Astrocyte (in vitro differentiated cells and primary cell): ENCODE results near the gene DGAT2. TPM values are rescaled to one million over a fixed set of nuclear protein-coding genes. Genes with fewer than 3 reads are reported as not detected.

Experiments
- DNase-seq: peaks from one replicate; pipeline ENCODE4 v3.0.0-alpha.2; 2010; ENCODE audit warnings: low read depth
- FAIRE-seq: peaks from 2 replicates; lab custom pipeline; 2011; peaks lifted over from hg19 to GRCh38; lab: Jason Lieb, UNC
- H2AFZ ChIP-seq: 2 replicates; pipeline ENCODE4 v1.6.0; 2012; ENCODE audit warnings: low read depth, low read length, inconsistent platforms
- H3K27ac ChIP-seq: 2 replicates; pipeline ENCODE4 v1.5.1; 2011; ENCODE audit warnings: low read depth, low read length, inconsistent platforms
- H3K27me3 ChIP-seq: 2 replicates; pipeline ENCODE4 v1.6.0; 2011; ENCODE audit warnings: low read length, inconsistent platforms; ENCODE audit not compliant: insufficient read depth
- H3K36me3 ChIP-seq: 2 replicates; pipeline ENCODE4 v1.5.1; 2011; ENCODE audit warnings: low read length, inconsistent platforms; ENCODE audit not compliant: insufficient read depth
- H3K4me1 ChIP-seq: 2 replicates; pipeline ENCODE4 v1.5.1; 2011; ENCODE audit warnings: low read length, inconsistent platforms; ENCODE audit not compliant: insufficient read depth
- H3K4me2 ChIP-seq: 2 replicates; pipeline ENCODE4 v1.6.0; 2012; ENCODE audit warnings: low read length, inconsistent platforms
- H3K4me3 ChIP-seq: 2 replicates; pipeline ENCODE4 v1.5.1; 2011; ENCODE audit warnings: low read depth, mild to moderate bottlenecking, low read length, inconsistent platforms; ENCODE audit not compliant: insufficient read depth
- H3K79me2 ChIP-seq: 2 replicates; pipeline ENCODE4 v1.6.0; 2012; ENCODE audit warnings: mild to moderate bottlenecking, low read length, inconsistent platforms; ENCODE audit not compliant: insufficient read depth
- H3K9ac ChIP-seq: 2 replicates; pipeline ENCODE4 v1.6.0; 2012; ENCODE audit warnings: mild to moderate bottlenecking, low read length, inconsistent platforms
- H3K9me3 ChIP-seq: 2 replicates; pipeline ENCODE4 v1.5.1; 2012; ENCODE audit warnings: low read depth, mild to moderate bottlenecking, low read length, inconsistent platforms; ENCODE audit not compliant: insufficient read depth
- H4K20me1 ChIP-seq: 2 replicates; pipeline ENCODE4 v1.6.0; 2012; ENCODE audit warnings: low read length, inconsistent platforms; ENCODE audit not compliant: insufficient read depth
- H3K27ac Mint-ChIP-seq: one replicate; pipeline ENCODE4 v1.8.0; 2021; ENCODE audit warnings: mild to moderate bottlenecking, mixed read lengths; ENCODE audit not compliant: unreplicated experiment
- H3K27me3 Mint-ChIP-seq: one replicate; pipeline ENCODE4 v1.8.0; 2021; ENCODE audit warnings: low read depth, mixed read lengths; ENCODE audit not compliant: unreplicated experiment
- H3K36me3 Mint-ChIP-seq: one replicate; pipeline ENCODE4 v1.8.0; 2021; ENCODE audit warnings: low read depth, mixed read lengths; ENCODE audit not compliant: unreplicated experiment
- H3K4me1 Mint-ChIP-seq: one replicate; pipeline ENCODE4 v1.8.0; 2021; ENCODE audit warnings: low read depth, mixed read lengths; ENCODE audit not compliant: unreplicated experiment
- H3K4me3 Mint-ChIP-seq: one replicate; pipeline ENCODE4 v1.8.0; 2021; ENCODE audit warnings: mild to moderate bottlenecking, moderate library complexity, mixed read lengths; ENCODE audit not compliant: unreplicated experiment
- H3K9me3 Mint-ChIP-seq: one replicate; pipeline ENCODE4 v1.8.0; 2021; ENCODE audit warnings: mild to moderate bottlenecking, mixed read lengths; ENCODE audit not compliant: unreplicated experiment
- CTCF ChIP-seq: IDR thresholded peaks from 2 replicates; pipeline ENCODE4 v1.5.1; 2011; ENCODE audit warnings: low read depth, mild to moderate bottlenecking, inconsistent platforms, low read length, moderate library complexity; ENCODE audit not compliant: insufficient read depth
- EZH2 ChIP-seq: IDR thresholded peaks from 2 replicates; pipeline ENCODE4 v1.6.1; 2012; ENCODE audit warnings: mild to moderate bottlenecking, low read length, inconsistent platforms; ENCODE audit not compliant: insufficient read depth
- total RNA-seq: library from RNA; stranded (reverse); gene quantifications from 2 replicates; pipeline ENCODE4 v1.2.1, GENCODE V29; 2021

The DGAT2 gene
- total RNA-seq, 1 donor from 2014 or later, result 0.73 TPM

DNA sequence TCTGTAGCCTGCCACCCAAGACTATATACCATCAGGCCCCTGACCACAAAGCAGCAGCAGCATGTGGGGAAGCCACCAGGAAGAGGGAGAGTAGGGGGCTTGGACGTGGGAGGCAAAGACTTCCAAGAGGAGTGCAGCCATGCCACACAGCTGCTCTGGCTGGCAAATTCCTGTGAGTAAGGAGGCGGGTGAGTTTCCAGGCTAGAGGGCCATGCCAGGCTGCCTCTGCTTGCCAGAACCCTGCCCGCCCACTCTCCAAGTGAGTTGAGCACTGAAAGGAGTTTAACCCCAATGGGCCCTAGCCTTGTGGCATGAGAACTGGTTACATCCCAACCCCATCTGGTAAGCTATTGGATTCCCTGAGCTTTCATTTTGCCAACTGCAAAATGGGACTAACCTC is 4.7 kb upstream of the DGAT2 start:
- no peaks in the 10 kb centered on the region for H3K79me2 ChIP-seq
- no peak for DNase-seq
- H3K4me2 ChIP-seq, result no peak overlapping the region
- no peaks in the 10 kb centered on the region for H3K9me3 ChIP-seq
- H3K27me3 ChIP-seq, result peaks cover 7% of the 10 kb centered on the region
- peaks cover 14% of the 10 kb centered on the region for H3K4me1 ChIP-seq
- no peak overlapping the region for H3K9ac ChIP-seq
- H3K4me3 ChIP-seq, result no peak overlapping the region
- H3K27ac ChIP-seq, result no peak overlapping the region
- Mint-ChIP-seq H3K36me3 (no peaks in the 10 kb centered on the region), H3K9me3 (peaks cover 3% of the 10 kb centered on the region), H3K27me3 (peaks cover 36% of the 10 kb centered on the region), H3K4me3 (no peak overlapping the region), H3K27ac (no peak overlapping the region), H3K4me1 (peaks cover 14% of the 10 kb centered on the region)
- FAIRE-seq, result no peak
- no peak for TF ChIP-seq EZH2
- no peak for TF ChIP-seq CTCF
- no peaks in the 10 kb centered on the region for H3K36me3 ChIP-seq
- H2AFZ ChIP-seq, result no peak overlapping the region
- no peaks in the 10 kb centered on the region for H4K20me1 ChIP-seq

DNA sequence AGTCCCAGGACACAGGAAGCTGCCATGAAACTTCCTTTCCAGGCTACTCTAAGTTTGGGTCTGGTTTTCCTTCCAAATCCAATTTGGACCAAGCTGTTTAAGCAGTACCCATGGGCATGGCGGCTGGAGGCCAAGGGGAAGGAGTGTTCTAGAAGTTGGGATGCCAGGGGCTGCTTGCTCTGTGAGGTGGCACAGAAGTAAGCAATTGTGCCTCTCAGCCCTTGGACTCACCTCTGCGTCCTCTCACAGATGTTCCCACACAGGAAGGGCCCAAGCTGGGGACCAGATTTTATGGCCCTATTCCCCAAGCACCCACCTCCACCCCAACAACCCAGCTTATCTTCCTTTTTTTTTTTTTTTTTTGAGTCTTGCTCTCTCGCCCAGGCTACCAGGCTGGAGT is 3.5 kb upstream of the DGAT2 start:
- H3K36me3 ChIP-seq, result no peaks in the 10 kb centered on the region
- H3K9me3 ChIP-seq, result no peaks in the 10 kb centered on the region
- Mint-ChIP-seq H3K9me3 (peaks cover 3% of the 10 kb centered on the region), H3K27ac (no peak overlapping the region), H3K36me3 (no peaks in the 10 kb centered on the region), H3K4me1 (peaks cover 14% of the 10 kb centered on the region), H3K27me3 (peaks cover 48% of the 10 kb centered on the region), H3K4me3 (no peak overlapping the region)
- TF ChIP-seq EZH2, result no peak
- TF ChIP-seq CTCF, result no peak
- FAIRE-seq (no peak), DNase-seq (no peak)
- peaks cover 20% of the 10 kb centered on the region for H3K27me3 ChIP-seq
- no peak overlapping the region for H3K27ac ChIP-seq
- no peak overlapping the region for H3K4me3 ChIP-seq
- peaks cover 16% of the 10 kb centered on the region for H3K4me1 ChIP-seq
- H3K79me2 ChIP-seq, result no peaks in the 10 kb centered on the region
- no peak overlapping the region for H3K9ac ChIP-seq
- no peaks in the 10 kb centered on the region for H4K20me1 ChIP-seq
- no peak overlapping the region for H3K4me2 ChIP-seq
- H2AFZ ChIP-seq, result no peak overlapping the region

GRCh38 chr11:75766443-75767227 is 1.9 kb upstream of the DGAT2 start:
- H3K36me3 Mint-ChIP-seq, result peaks cover 1% of the 10 kb centered on the region
- Histone ChIP-seq H3K79me2 (no peaks in the 10 kb centered on the region), H3K36me3 (no peaks in the 10 kb centered on the region), H3K9me3 (no peaks in the 10 kb centered on the region), H3K9ac (no peak overlapping the region), H3K4me1 (peaks cover 10% of the 10 kb centered on the region), H3K27me3 (peaks cover 31% of the 10 kb centered on the region), H4K20me1 (no peaks in the 10 kb centered on the region), H3K4me3 (no peak overlapping the region), H3K4me2 (no peak overlapping the region), H2AFZ (no peak overlapping the region), H3K27ac (no peak overlapping the region)
- no peak overlapping the region for H3K27ac Mint-ChIP-seq
- DNase-seq (no peak), FAIRE-seq (no peak)
- H3K27me3 Mint-ChIP-seq, result peaks cover 63% of the 10 kb centered on the region
- TF ChIP-seq CTCF (no peak), EZH2 (no peak)
- no peak overlapping the region for H3K4me3 Mint-ChIP-seq
- peaks cover 6% of the 10 kb centered on the region for H3K4me1 Mint-ChIP-seq
- peaks cover 7% of the 10 kb centered on the region for H3K9me3 Mint-ChIP-seq
